Thoracic aorta (tissue), 2 donors: ENCODE measurements around the gene FCMR. TPM values are rescaled to one million over a fixed set of nuclear protein-coding genes. Genes with fewer than 3 reads are reported as not detected.
"Not testable (repeated sequence)": the region's sequence is repeated elsewhere in the genome, so short reads cannot be mapped to it uniquely, and the experiment has no call there.

Experiments used
- ATAC-seq: fragments of 150-250 bp; one replicate; pipeline ENCODE4 v1.8.0; 2017; ENCODE audit warnings: low read depth; ENCODE audit not compliant: insufficient number of reproducible peaks, low FRiP score
- DNase-seq: peaks from one replicate; pipeline ENCODE4 v3.0.0-alpha.2; 2020; ENCODE audit warnings: low spot score
- H3K27ac ChIP-seq, 2 donors: fragments of 200-600 bp; sonication (generic); 1 replicate in 1 of 2; 2 replicates in 1 of 2; pipeline ENCODE4 v1.5.1; 2016; ENCODE audit warnings: mild to moderate bottlenecking in 2 of 2, moderate library complexity in 2 of 2
- H3K27me3 ChIP-seq: fragments of 200-600 bp; sonication (generic); replicated peaks from 2 replicates; pipeline ENCODE4 v1.6.0; 2016; ENCODE audit warnings: mild to moderate bottlenecking; ENCODE audit not compliant: insufficient read depth
- H3K36me3 ChIP-seq: fragments of 200-600 bp; sonication (generic); one replicate; pipeline ENCODE4 v1.5.1; 2016
- H3K4me1 ChIP-seq, 2 donors: fragments of 200-600 bp; sonication (generic); 1 replicate in 1 of 2; 2 replicates in 1 of 2; pipeline versions ENCODE4 v1.5.1 to v1.6.0; 2016; ENCODE audit warnings: low read depth in 2 of 2, mild to moderate bottlenecking in 1 of 2; ENCODE audit not compliant: control insufficient read depth in 1 of 2
- H3K4me3 ChIP-seq: fragments of 200-600 bp; sonication (generic); 2 replicates; pipeline ENCODE4 v1.5.1; 2016; ENCODE audit warnings: mild to moderate bottlenecking
- H3K9me3 ChIP-seq: fragments of 200-600 bp; sonication (generic); 2 replicates; pipeline ENCODE4 v1.5.1; 2016
- CTCF ChIP-seq: fragments of 200-600 bp; sonication (generic); IDR thresholded peaks from one replicate; pipeline ENCODE4 v1.5.1; 2019; ENCODE audit warnings: antibody characterized with exemption
- total RNA-seq, 2 donors: library from RNA; depleted of rRNA; stranded (reverse); fragments of >200 nt; gene quantifications; one replicate each; pipeline versions ENCODE4 v1.1.0 to v1.2.3, GENCODE V29; 2016

Gene FCMR
- total RNA-seq, 2 donors from 2014 or later, result 5.4 TPM; not detected in 1

- Histone ChIP-seq H3K27ac (no peak overlapping the region), H3K36me3 (no peaks in the 10 kb centered on the region), H3K4me1 (no peaks in the 10 kb centered on the region), H3K27me3 (no peaks in the 10 kb centered on the region), H3K4me3 (no peak overlapping the region), H3K9me3 (no peaks in the 10 kb centered on the region)
- ATAC-seq (no peak), DNase-seq (no peak)
- TF ChIP-seq CTCF, result no peak
Measured at GRCh38 chr1:206930210-206930798, 8.6 kb upstream of the FCMR start.

- no peak overlapping the region for H3K27ac ChIP-seq
- no peaks in the 10 kb centered on the region for H3K4me1 ChIP-seq
- TF ChIP-seq CTCF, result no peak
- DNase-seq (no peak), ATAC-seq (no peak)
- no peak overlapping the region for H3K4me3 ChIP-seq
- H3K9me3 ChIP-seq, result no peaks in the 10 kb centered on the region
- no peaks in the 10 kb centered on the region for H3K36me3 ChIP-seq
- no peaks in the 10 kb centered on the region for H3K27me3 ChIP-seq
Measured at GRCh38 chr1:206929524-206929923, 7.8 kb upstream of the FCMR start.

DNA sequence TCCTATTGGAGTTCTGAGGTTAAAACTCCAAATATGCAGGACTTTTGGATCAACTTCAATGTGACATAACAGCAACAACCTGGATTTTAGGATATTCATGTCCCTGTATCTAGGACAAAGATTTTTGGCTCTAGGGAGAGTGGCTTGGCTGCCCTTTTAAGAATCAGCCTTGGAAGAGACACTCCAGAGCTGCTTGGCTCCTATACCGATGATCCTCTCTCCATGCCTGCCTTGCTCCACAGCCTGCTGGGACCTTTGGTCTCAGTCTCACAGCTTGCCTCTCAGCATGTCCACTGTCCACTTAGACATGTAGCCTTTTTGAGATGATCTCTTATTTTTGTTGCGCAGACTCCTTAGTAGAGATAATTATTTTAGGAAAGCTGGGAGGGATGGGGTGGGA, 4.5 kb upstream of the FCMR start:
- Histone ChIP-seq H3K4me3 (no peak overlapping the region), H3K4me1 (no peaks in the 10 kb centered on the region), H3K36me3 (no peaks in the 10 kb centered on the region), H3K9me3 (no peaks in the 10 kb centered on the region), H3K27ac (no peak overlapping the region), H3K27me3 (no peaks in the 10 kb centered on the region)
- DNase-seq, result no peak
- ATAC-seq, result no peak
- TF ChIP-seq CTCF, result no peak

- H3K27me3 ChIP-seq, result no peaks in the 10 kb centered on the region
- no peaks in the 10 kb centered on the region for H3K4me1 ChIP-seq
- H3K4me3 ChIP-seq, result no peak overlapping the region
- ATAC-seq, result no peak
- H3K27ac ChIP-seq, result no peak overlapping the region
- H3K9me3 ChIP-seq, result no peaks in the 10 kb centered on the region
- TF ChIP-seq CTCF, result no peak
- no peaks in the 10 kb centered on the region for H3K36me3 ChIP-seq
- no peak for DNase-seq
Measured at GRCh38 chr1:206925106-206925736, 3.5 kb upstream of the FCMR start.

GRCh38 chr1:206924592-206925105, 2.9 kb upstream of the FCMR start:
- Histone ChIP-seq H3K4me1 (no peaks in the 10 kb centered on the region), H3K9me3 (no peaks in the 10 kb centered on the region), H3K27me3 (no peaks in the 10 kb centered on the region), H3K27ac (no peak overlapping the region), H3K36me3 (no peaks in the 10 kb centered on the region), H3K4me3 (no peak overlapping the region)
- TF ChIP-seq CTCF, result no peak
- DNase-seq (no peak), ATAC-seq (no peak)

- H3K27ac ChIP-seq, H3K36me3 ChIP-seq, DNase-seq, H3K27me3 ChIP-seq, ATAC-seq, H3K4me3 ChIP-seq, H3K9me3 ChIP-seq, H3K4me1 ChIP-seq: not testable (repeated sequence)
Measured at GRCh38 chr1:206923961-206924557, 2.3 kb upstream of the FCMR start.
